ENCODE measurements around the gene SH3PXD2A.
"Not testable (repeated sequence)": the region's sequence is repeated elsewhere in the genome, so short reads cannot be mapped to it uniquely, and the experiment has no call there.

The SH3PXD2A gene

DNA sequence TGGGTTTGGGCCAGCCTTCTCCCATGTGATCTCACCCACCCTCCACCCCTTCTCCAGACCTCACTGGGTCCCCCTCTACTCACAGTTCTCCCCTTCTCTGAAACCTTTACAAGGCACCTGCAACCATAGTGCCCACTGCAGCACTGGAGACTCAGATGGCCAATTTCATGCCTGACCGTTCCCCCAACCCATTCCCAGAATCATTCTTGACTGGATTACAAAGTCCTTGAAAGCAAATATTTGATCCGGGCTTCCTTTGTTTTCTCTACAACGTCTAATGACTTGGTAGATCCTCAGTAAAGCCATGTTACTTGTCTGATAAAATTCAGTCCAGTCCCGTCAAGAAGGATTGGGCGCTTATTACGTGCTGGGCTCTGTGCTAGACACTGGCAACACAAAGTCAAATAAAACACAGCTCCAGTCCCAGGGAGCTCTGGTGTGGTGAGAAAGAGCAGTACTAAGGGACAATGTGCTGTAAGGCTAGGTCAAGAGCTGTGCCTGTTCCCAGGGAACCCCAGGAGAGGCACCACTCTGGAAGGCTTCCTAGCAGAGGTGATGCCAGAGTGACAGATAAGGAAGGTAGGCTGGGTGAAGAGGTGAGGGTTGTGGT, 36.5 kb downstream of the SH3PXD2A start:
- H3K4me3 ChIP-seq (ENCODE audit: low read depth, low read length), result no peak overlapping the region
- in situ Hi-C loops (cut with HindIII; ENCODE audit: low sequenced_read_pairs), result no loop called here
- no peak for DNase-seq (ENCODE audit: low read depth, low spot score)
- TF ChIP-seq, protein P1, sequence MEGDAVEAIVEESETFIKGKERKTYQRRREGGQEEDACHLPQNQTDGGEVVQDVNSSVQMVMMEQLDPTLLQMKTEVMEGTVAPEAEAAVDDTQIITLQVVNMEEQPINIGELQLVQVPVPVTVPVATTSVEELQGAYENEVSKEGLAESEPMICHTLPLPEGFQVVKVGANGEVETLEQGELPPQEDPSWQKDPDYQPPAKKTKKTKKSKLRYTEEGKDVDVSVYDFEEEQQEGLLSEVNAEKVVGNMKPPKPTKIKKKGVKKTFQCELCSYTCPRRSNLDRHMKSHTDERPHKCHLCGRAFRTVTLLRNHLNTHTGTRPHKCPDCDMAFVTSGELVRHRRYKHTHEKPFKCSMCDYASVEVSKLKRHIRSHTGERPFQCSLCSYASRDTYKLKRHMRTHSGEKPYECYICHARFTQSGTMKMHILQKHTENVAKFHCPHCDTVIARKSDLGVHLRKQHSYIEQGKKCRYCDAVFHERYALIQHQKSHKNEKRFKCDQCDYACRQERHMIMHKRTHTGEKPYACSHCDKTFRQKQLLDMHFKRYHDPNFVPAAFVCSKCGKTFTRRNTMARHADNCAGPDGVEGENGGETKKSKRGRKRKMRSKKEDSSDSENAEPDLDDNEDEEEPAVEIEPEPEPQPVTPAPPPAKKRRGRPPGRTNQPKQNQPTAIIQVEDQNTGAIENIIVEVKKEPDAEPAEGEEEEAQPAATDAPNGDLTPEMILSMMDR (IDR thresholded peaks at IDR 0.05; ENCODE audit: low read depth, low read length), result no peak

DNA sequence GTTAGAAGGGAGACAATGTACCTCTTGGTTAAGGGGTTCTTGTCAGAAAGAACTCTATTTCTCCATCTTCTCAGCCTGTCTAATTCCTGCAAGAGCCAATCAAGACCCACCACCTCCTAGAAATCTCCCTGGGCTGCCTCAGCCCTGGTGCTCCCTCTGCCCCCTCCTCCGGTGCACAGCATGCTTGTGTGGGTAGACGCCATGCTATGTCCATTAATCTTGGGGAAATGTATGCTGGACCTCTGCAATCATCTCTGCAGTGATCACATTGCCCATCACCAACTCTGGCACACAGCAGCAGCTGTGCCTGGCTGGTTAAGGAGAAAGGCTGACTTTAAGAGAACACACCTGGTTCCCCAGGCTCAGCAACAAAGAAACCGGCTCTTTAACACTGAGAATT, 37.3 kb downstream of the SH3PXD2A start:
- TF ChIP-seq, protein P1 (IDR thresholded peaks at IDR 0.05; ENCODE audit: low read depth, low read length), result no peak
- in situ Hi-C loops (cut with HindIII; ENCODE audit: low sequenced_read_pairs), result no loop called here
- no peak overlapping the region for H3K4me3 ChIP-seq (ENCODE audit: low read depth, low read length)
- DNase-seq (ENCODE audit: low read depth, low spot score), result no peak

DNA sequence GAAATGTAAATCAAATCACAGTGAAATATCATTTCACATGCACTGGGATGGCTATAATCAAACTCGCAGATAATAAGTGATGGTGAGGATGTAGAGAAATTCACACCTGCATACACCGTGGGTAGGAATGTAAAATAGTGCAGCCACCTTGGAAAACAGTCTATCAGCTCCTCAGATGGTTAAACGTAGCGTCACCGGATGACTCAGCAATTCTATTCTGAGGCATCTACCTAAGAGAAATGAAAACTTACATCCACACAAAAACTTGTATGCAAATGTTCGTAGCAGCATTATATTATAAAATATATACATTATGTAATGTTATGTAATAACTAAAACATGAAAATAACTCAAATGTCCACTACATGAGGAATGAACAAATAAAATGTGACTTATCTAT, 38.9 kb downstream of the SH3PXD2A start:
- in situ Hi-C loops (cut with HindIII; ENCODE audit: low sequenced_read_pairs), result no loop called here
- TF ChIP-seq, protein P1 (IDR thresholded peaks at IDR 0.05; ENCODE audit: low read depth, low read length), result no peak
- no peak overlapping the region for H3K4me3 ChIP-seq (ENCODE audit: low read depth, low read length)
- peak; percentile 59 for DNase-seq (ENCODE audit: low read depth, low spot score)

DNA sequence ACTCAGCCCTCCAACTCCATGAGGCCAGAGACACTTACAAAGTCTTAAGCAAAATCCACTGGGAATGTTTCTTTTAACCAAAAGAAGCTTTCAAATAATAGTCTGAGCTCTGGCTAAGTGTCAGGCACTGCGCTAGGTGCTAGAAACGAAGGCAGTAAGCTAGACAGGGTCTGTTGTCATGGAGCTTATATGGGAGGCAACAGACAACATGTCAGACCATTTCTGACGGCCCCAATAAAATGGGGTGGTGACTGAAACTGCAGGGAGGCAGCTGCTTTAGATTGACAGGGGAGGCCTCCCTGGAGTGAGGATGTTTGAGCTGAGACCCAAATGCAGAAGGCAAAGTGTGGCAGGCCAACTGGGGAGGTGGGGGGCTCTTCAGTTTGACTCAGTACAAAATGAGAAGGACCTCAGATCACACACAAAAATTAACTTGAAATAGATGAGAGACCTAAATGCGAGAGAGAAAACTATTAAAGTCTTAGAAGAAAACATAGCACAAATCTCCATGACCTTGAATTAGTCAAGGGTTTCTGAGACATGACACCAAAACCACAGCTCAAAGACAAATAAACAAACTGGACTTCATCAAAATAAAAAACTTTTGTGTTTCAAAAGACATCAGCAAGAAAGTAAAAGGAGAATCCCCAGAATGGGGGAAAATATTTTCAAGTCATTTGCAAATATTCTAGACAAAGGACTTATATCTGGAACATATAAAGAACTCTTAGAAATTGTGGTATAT, 40.6 kb downstream of the SH3PXD2A start:
- no peak overlapping the region for H3K4me3 ChIP-seq (ENCODE audit: low read depth, low read length)
- DNase-seq (ENCODE audit: low read depth, low spot score), result no peak
- TF ChIP-seq, protein P1 (IDR thresholded peaks at IDR 0.05; ENCODE audit: low read depth, low read length), result no peak
- in situ Hi-C loops (cut with HindIII; ENCODE audit: low sequenced_read_pairs), result no loop called here

DNA sequence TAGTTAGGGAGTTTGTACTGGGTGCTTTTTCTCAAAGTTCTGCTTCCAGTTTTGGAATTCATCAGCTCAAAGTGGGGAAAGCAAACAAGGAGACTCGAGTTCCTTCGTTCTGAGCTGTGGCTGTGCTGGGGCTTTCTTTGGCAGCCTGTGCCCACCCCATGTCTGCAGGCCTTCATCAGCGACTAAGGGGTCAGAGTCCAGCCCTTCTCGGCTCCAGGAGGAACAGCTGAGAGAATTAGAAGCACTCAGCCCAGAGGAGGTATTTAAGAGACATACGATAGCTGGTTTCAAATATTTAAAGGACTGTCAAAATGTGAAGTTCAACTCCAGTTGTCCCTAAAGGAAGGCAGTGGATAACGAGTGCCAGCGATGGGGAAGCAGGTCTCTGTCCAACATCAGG, 41.3 kb downstream of the SH3PXD2A start:
- H3K4me3 ChIP-seq (ENCODE audit: low read depth, low read length), result no peak overlapping the region
- in situ Hi-C loops (cut with HindIII; ENCODE audit: low sequenced_read_pairs), result no loop called here
- TF ChIP-seq, protein P1 (IDR thresholded peaks at IDR 0.05; ENCODE audit: low read depth, low read length), result no peak
- no peak for DNase-seq (ENCODE audit: low read depth, low spot score)

DNA sequence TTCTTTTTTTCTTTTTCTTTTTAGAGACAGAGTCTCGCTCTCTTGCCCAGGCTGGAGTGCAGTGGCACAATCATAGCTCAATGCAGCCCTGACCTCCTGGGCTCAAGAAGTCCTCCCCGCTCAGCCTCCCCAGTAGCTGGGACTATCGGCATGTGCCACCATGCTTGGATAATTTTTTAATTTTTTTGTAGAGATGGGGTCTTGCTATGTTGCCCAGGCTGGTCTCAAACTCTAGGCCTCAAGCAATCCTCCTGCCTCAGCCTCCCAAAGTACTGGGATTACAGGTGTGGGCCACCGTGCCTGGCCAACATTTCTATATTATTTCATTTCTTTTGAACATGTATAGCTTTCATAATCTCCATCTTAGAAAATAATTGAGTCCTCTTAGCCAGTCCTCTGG, 42.1 kb downstream of the SH3PXD2A start:
- DNase-seq (ENCODE audit: low read depth, low spot score); H3K4me3 ChIP-seq (ENCODE audit: low read depth, low read length); in situ Hi-C loops (cut with HindIII; ENCODE audit: low sequenced_read_pairs): not testable (repeated sequence)

DNA sequence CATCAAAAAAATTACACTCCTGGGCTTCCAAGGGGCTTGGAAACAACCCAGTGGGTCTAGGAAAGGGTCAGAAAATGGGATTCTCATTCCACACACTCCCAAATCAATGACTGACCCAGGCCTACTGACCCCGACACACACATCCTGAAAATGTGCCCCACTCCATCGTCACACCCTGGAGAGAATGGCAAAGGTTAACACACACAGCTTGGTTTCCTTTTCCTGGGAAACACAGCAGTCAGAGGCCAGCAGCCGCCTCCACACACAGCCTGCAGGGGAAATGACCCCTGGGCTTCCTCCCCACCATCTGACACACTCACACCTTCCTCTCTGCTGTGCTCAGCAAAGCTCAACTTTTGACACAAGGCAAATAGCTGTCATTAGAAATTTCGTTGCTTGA, 42.9 kb downstream of the SH3PXD2A start:
- TF ChIP-seq, protein P1 (IDR thresholded peaks at IDR 0.05; ENCODE audit: low read depth, low read length), result no peak
- DNase-seq (ENCODE audit: low read depth, low spot score), result no peak
- in situ Hi-C loops (cut with HindIII; ENCODE audit: low sequenced_read_pairs), result no loop called here
- no peak overlapping the region for H3K4me3 ChIP-seq (ENCODE audit: low read depth, low read length)
